Breast epithelium (tissue), 4 donors: Measurements from ENCODE around the gene CD2. TPM values are rescaled to one million over a fixed set of nuclear protein-coding genes. Genes with fewer than 3 reads are reported as not detected.
A peak's percentile ranks its signal among the peaks of the same experiment; 100 is the strongest.

Source experiments
- DNase-seq, 2 donors: peaks; one replicate each; pipeline ENCODE4 v3.0.0-alpha.2; 2019; ENCODE audit warnings: low spot score in 2 of 2
- H3K27ac ChIP-seq, 2 donors: fragments of 200-600 bp; sonication (generic) in 1 of 2; one replicate each; pipeline ENCODE4 v1.5.1; 2016 to 2019; ENCODE audit warnings: mild to moderate bottlenecking in 1 of 2
- H3K27me3 ChIP-seq, 2 donors: fragments of 200-600 bp; sonication (generic) in 1 of 2; one replicate each; pipeline versions ENCODE4 v1.5.1 to v1.6.0; 2017 to 2019; ENCODE audit warnings: control low read depth in 1 of 2, mild to moderate bottlenecking in 1 of 2
- H3K36me3 ChIP-seq: fragments of 200-600 bp; one replicate; pipeline ENCODE4 v1.5.1; 2019
- H3K4me1 ChIP-seq, 2 donors: fragments of 200-600 bp; sonication (generic); one replicate each; pipeline ENCODE4 v1.5.1; 2016 to 2019; ENCODE audit warnings: control low read depth in 1 of 2
- H3K4me3 ChIP-seq, 3 donors: fragments of 200-600 bp; sonication (generic); 1 replicate in 2 of 3; 2 replicates in 1 of 3; pipeline ENCODE4 v1.5.1; 2016 to 2019; ENCODE audit warnings: mild to moderate bottlenecking in 3 of 3, moderate library complexity in 2 of 3
- H3K9me3 ChIP-seq, 2 donors: fragments of 200-600 bp; sonication (generic) in 1 of 2; one replicate each; pipeline ENCODE4 v1.5.1; 2016 to 2019; ENCODE audit warnings: control low read depth in 1 of 2
- CTCF ChIP-seq, 3 donors: fragments of 450-650 bp; IDR thresholded peaks; one replicate each; pipeline ENCODE4 v1.5.1; 2016 to 2017; ENCODE audit warnings: antibody characterized with exemption in 3 of 3, mild to moderate bottlenecking in 3 of 3, moderate library complexity in 3 of 3
- POLR2A ChIP-seq: fragments of 450-650 bp; IDR thresholded peaks from one replicate; pipeline ENCODE4 v1.6.1; 2016; ENCODE audit warnings: antibody characterized with exemption, mild to moderate bottlenecking, moderate library complexity
- POLR2AphosphoS5 ChIP-seq, 3 donors: sonication (generic); formaldehyde crosslinking; IDR thresholded peaks; one replicate each; pipeline ENCODE4 v1.6.1; 2017; ENCODE audit warnings: antibody characterized with exemption in 3 of 3
- intact Hi-C: fragments of 100-400 bp; cut with DNase I; formaldehyde crosslinking; loops from one replicate; pipeline ENCODE4 v1.15.1; 2023; ENCODE audit warnings: low total_unique reads
- total RNA-seq, 3 donors: library from RNA; depleted of rRNA; stranded (reverse); fragments of >200 nt; gene quantifications; one replicate each; pipeline ENCODE4 v1.1.0, GENCODE V29; 2016

The CD2 gene
- total RNA-seq, 3 donors from 2014 or later, result 1.4 to 3.9 (median 3.5) TPM

- H3K4me1 ChIP-seq, result no peaks in the 10 kb centered on the region
- H3K9me3 ChIP-seq, result no peaks in the 10 kb centered on the region
- no peak for DNase-seq
- no peaks in the 10 kb centered on the region for H3K36me3 ChIP-seq
- no peak overlapping the region for H3K27ac ChIP-seq
- TF ChIP-seq POLR2AphosphoS5 (IDR thresholded peaks at IDR 0.05), result no peak
- H3K27me3 ChIP-seq, result no peaks in the 10 kb centered on the region
- intact Hi-C loops, result no loop called here
- no peak overlapping the region for H3K4me3 ChIP-seq
Measured at GRCh38 chr1:116733476-116734365, 20.5 kb upstream of the CD2 start.

GRCh38 chr1:116735246-116735645, 19.0 kb upstream of the CD2 start:
- H3K36me3 ChIP-seq, result no peaks in the 10 kb centered on the region
- H3K9me3 ChIP-seq, result no peaks in the 10 kb centered on the region
- intact Hi-C loops, result no loop called here
- DNase-seq, result no peak
- H3K4me3 ChIP-seq, result no peak overlapping the region
- no peaks in the 10 kb centered on the region for H3K4me1 ChIP-seq
- TF ChIP-seq POLR2A (no peak), POLR2AphosphoS5 (IDR thresholded peaks at IDR 0.05) (no peak), CTCF (IDR thresholded peaks at IDR 0.05) (no peak)
- H3K27ac ChIP-seq, result no peak overlapping the region
- H3K27me3 ChIP-seq, result no peaks in the 10 kb centered on the region

GRCh38 chr1:116737020-116737854, 17.0 kb upstream of the CD2 start:
- DNase-seq, result peak in 1 of 2 donors; percentile 30
- H3K9me3 ChIP-seq, result no peaks in the 10 kb centered on the region
- no peaks in the 10 kb centered on the region for H3K36me3 ChIP-seq
- no peaks in the 10 kb centered on the region for H3K27me3 ChIP-seq
- TF ChIP-seq CTCF (IDR thresholded peaks at IDR 0.05) (peak; percentile 52 to 75 (median 69)), POLR2AphosphoS5 (IDR thresholded peaks at IDR 0.05) (no peak)
- no peaks in the 10 kb centered on the region for H3K4me1 ChIP-seq
- intact Hi-C loops, result no loop called here
- no peak overlapping the region for H3K27ac ChIP-seq
- no peak overlapping the region for H3K4me3 ChIP-seq

DNA sequence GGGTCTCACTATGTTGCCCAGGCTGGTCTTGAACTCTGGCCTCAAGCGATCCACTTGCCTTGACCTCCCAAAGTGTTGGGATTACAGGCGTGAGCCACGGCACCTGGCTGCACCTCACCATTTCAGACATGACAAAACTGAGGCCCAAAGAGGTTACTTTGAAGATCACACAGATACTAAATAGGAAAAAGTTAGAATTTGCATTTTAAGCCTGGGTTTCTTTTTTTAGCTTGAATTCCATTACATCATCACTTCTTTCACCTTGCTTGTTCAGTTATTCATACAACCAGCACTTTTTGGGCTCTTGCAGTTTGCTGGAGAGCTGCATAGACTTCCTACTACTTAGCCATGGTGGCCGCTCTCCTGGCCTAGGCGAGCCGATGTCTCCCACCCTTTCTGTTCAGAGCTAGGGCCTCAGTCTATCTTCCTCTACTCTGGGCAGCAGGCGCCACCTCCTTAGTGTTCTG, 16.3 kb upstream of the CD2 start:
- H3K27me3 ChIP-seq, result no peaks in the 10 kb centered on the region
- DNase-seq, result no peak
- H3K4me1 ChIP-seq, result no peaks in the 10 kb centered on the region
- TF ChIP-seq CTCF (IDR thresholded peaks at IDR 0.05), result no peak
- no peak for TF ChIP-seq POLR2A
- no peak for TF ChIP-seq POLR2AphosphoS5 (IDR thresholded peaks at IDR 0.05)
- no peak overlapping the region for H3K27ac ChIP-seq
- H3K36me3 ChIP-seq, result no peaks in the 10 kb centered on the region
- H3K9me3 ChIP-seq, result peaks cover 0 to 1% of the 10 kb centered on the region in 2 donors
- intact Hi-C loops, result no loop called here
- no peak overlapping the region for H3K4me3 ChIP-seq

GRCh38 chr1:116738673-116739370, 15.4 kb upstream of the CD2 start:
- no peak for TF ChIP-seq POLR2A
- no peak for TF ChIP-seq POLR2AphosphoS5 (IDR thresholded peaks at IDR 0.05)
- no peak for TF ChIP-seq CTCF (IDR thresholded peaks at IDR 0.05)
- intact Hi-C loops, result no loop called here
- no peaks in the 10 kb centered on the region for H3K4me1 ChIP-seq
- H3K9me3 ChIP-seq, result peaks cover 9 to 11% of the 10 kb centered on the region in 2 donors
- no peak overlapping the region for H3K27ac ChIP-seq
- DNase-seq, result no peak
- H3K27me3 ChIP-seq, result no peaks in the 10 kb centered on the region
- no peaks in the 10 kb centered on the region for H3K36me3 ChIP-seq
- no peak overlapping the region for H3K4me3 ChIP-seq
